GM23338 (cell line): ENCODE results near the gene KRTAP20-2. TPM values are rescaled to one million over a fixed set of nuclear protein-coding genes. Genes with fewer than 3 reads are reported as not detected.

ENCODE experiments used
- ATAC-seq: fragments of 200-7000 bp; cut with Tn5 transposase; 3 replicates; pipeline ENCODE4 v1.9.1; 2020
- DNase-seq: peaks from one replicate; pipeline ENCODE4 v3.0.0-alpha.2; 2015; ENCODE audit warnings: low spot score
- H2AFZ ChIP-seq: fragments of 200-600 bp; sonication (generic); 2 replicates; pipeline ENCODE4 v1.8.0; 2016; ENCODE audit warnings: antibody characterized with exemption, mild to moderate bottlenecking, moderate library complexity
- H3F3A ChIP-seq: fragments of 200-600 bp; sonication (generic); replicated peaks from 2 replicates; pipeline ENCODE4 v1.8.0; 2017; ENCODE audit warnings: antibody characterized with exemption, mixed run types, low read depth
- H3K27ac ChIP-seq: fragments of 200-600 bp; sonication (generic); 2 replicates; pipeline ENCODE4 v1.6.1; 2016; ENCODE audit warnings: low read depth
- H3K27me3 ChIP-seq: fragments of 200-600 bp; sonication (generic); 2 replicates; pipeline ENCODE4 v1.8.0; 2016; ENCODE audit warnings: mild to moderate bottlenecking, mixed run types, moderate library complexity; ENCODE audit not compliant: insufficient read depth
- H3K36me3 ChIP-seq: fragments of 200-600 bp; sonication (generic); 2 replicates; pipeline ENCODE4 v1.8.0; 2016; ENCODE audit warnings: mild to moderate bottlenecking; ENCODE audit not compliant: insufficient read depth
- H3K4me1 ChIP-seq: fragments of 200-600 bp; sonication (generic); 2 replicates; pipeline ENCODE4 v1.8.0; 2016; ENCODE audit warnings: mild to moderate bottlenecking, moderate library complexity; ENCODE audit not compliant: insufficient read depth
- H3K4me2 ChIP-seq: fragments of 200-600 bp; sonication (generic); 2 replicates; pipeline ENCODE4 v1.7.1; 2017; ENCODE audit warnings: mixed run types
- H3K4me3 ChIP-seq: fragments of 200-600 bp; sonication (generic); 2 replicates; pipeline ENCODE4 v1.6.1; 2016; ENCODE audit warnings: mixed run types
- H3K79me2 ChIP-seq: fragments of 200-600 bp; sonication (generic); replicated peaks from 2 replicates; pipeline ENCODE4 v1.8.0; 2017; ENCODE audit warnings: mild to moderate bottlenecking; ENCODE audit not compliant: insufficient read depth
- H3K9me2 ChIP-seq: fragments of 200-600 bp; sonication (generic); 2 replicates; pipeline ENCODE4 v1.8.0; 2017; ENCODE audit not compliant: insufficient read depth
- H4K20me1 ChIP-seq: fragments of 200-600 bp; sonication (generic); replicated peaks from 2 replicates; pipeline ENCODE4 v1.8.0; 2017; ENCODE audit warnings: mild to moderate bottlenecking; ENCODE audit not compliant: insufficient read depth
- H3K27ac Mint-ChIP-seq: 2 replicates; pipeline ENCODE4 v1.8.0; 2020; ENCODE audit warnings: inconsistent platforms, mild to moderate bottlenecking, moderate library complexity, mixed read lengths
- H3K27me3 Mint-ChIP-seq: 3 replicates; pipeline ENCODE4 v1.8.0; 2022; ENCODE audit warnings: low read depth, mild to moderate bottlenecking, moderate library complexity, mixed read lengths, inconsistent platforms; ENCODE audit not compliant: insufficient read depth, poor library complexity
- H3K36me3 Mint-ChIP-seq: 3 replicates; pipeline ENCODE4 v1.8.0; 2021; ENCODE audit warnings: low read depth, mild to moderate bottlenecking, inconsistent platforms, moderate library complexity, mixed read lengths
- H3K4me1 Mint-ChIP-seq: 3 replicates; pipeline ENCODE4 v1.8.0; 2020; ENCODE audit warnings: mild to moderate bottlenecking, inconsistent platforms, mixed read lengths
- H3K4me3 Mint-ChIP-seq: 3 replicates; pipeline ENCODE4 v1.8.0; 2021; ENCODE audit warnings: moderate library complexity, mild to moderate bottlenecking, inconsistent platforms, mixed read lengths
- H3K9me3 Mint-ChIP-seq: 3 replicates; pipeline ENCODE4 v1.8.0; 2020; ENCODE audit warnings: moderate library complexity, mild to moderate bottlenecking, inconsistent platforms, mixed read lengths
- CREB1 ChIP-seq: fragments of 250-450 bp; sonication (Bioruptor Pico); IDR thresholded peaks from 2 replicates; pipeline ENCODE4 v1.5.0; 2020; ENCODE audit warnings: low read depth, mild to moderate bottlenecking, moderate library complexity
- CTCF ChIP-seq, 2 experiments: fragments of 200-600 bp in 1 of 2; sonication (generic) in 1 of 2; conservative IDR thresholded peaks; 2 replicates each; pipeline versions ENCODE4 v1.5.1 to v1.6.1; 2016 to 2017; ENCODE audit warnings: antibody characterized with exemption in 2 of 2, low read depth in 2 of 2, mild to moderate bottlenecking in 2 of 2, moderate library complexity in 1 of 2
- EZH2 ChIP-seq: fragments of 200-600 bp; sonication (generic); IDR thresholded peaks from one replicate; pipeline ENCODE4 v1.8.0; 2017; ENCODE audit warnings: antibody characterized with exemption, mild to moderate bottlenecking, low read depth; ENCODE audit not compliant: unreplicated experiment
- JUNB ChIP-seq: IDR thresholded peaks from one replicate; pipeline ENCODE4 v1.6.1; 2016; ENCODE audit warnings: antibody characterized with exemption; ENCODE audit not compliant: unreplicated experiment
- NANOG ChIP-seq: IDR thresholded peaks from 2 replicates; pipeline ENCODE4 v1.6.1; 2016; ENCODE audit warnings: antibody characterized with exemption, borderline replicate concordance
- STAT1 ChIP-seq: IDR thresholded peaks from one replicate; pipeline ENCODE4 v1.6.1; 2016; ENCODE audit warnings: antibody characterized with exemption; ENCODE audit not compliant: unreplicated experiment
- ZNF114 ChIP-seq: fragments of 250-450 bp; sonication (Bioruptor Pico); IDR thresholded peaks from 2 replicates; pipeline ENCODE4 v1.5.0; 2020; ENCODE audit warnings: mild to moderate bottlenecking, moderate library complexity
- ZNF331 ChIP-seq: fragments of 250-450 bp; sonication (Bioruptor Pico); IDR thresholded peaks from 2 replicates; pipeline ENCODE4 v1.5.0; 2020; ENCODE audit warnings: low read depth, mild to moderate bottlenecking, moderate library complexity
- ZNF462 ChIP-seq: fragments of 250-450 bp; sonication (Bioruptor Pico); IDR thresholded peaks from 2 replicates; pipeline ENCODE4 v1.5.0; 2020; ENCODE audit warnings: mild to moderate bottlenecking, moderate library complexity
- polyA plus RNA-seq: library from polyadenylated mRNA; unstranded; fragments of >200 nt; fragmentation: Nextera tagmentation; extraction: Ambion mirVana; gene quantifications from 2 replicates; pipeline ENCODE4 v1.2.1, GENCODE V29; 2016
- total RNA-seq: library from RNA; depleted of rRNA; stranded (reverse); fragments of >200 nt; shearing (Covaris generic); gene quantifications from 2 replicates; pipeline ENCODE4 v1.2.3, GENCODE V29; 2014

KRTAP20-2 gene
- total and polyA plus RNA-seq, 2 experiments from 2014 or later, result not detected

- Histone ChIP-seq H3K27me3 (no peaks in the 10 kb centered on the region), H3K4me2 (no peak overlapping the region), H3K9me2 (no peaks in the 10 kb centered on the region), H3K36me3 (no peaks in the 10 kb centered on the region), H3K79me2 (no peaks in the 10 kb centered on the region), H3K27ac (no peak overlapping the region), H3K4me1 (no peaks in the 10 kb centered on the region), H2AFZ (no peak overlapping the region), H3K4me3 (no peak overlapping the region), H3F3A (no peaks in the 10 kb centered on the region), H4K20me1 (no peaks in the 10 kb centered on the region)
- no peaks in the 10 kb centered on the region for H3K27me3 Mint-ChIP-seq
- no peaks in the 10 kb centered on the region for H3K9me3 Mint-ChIP-seq
- no peak for DNase-seq
- no peak overlapping the region for H3K27ac Mint-ChIP-seq
- no peak overlapping the region for H3K4me3 Mint-ChIP-seq
- no peak for ATAC-seq
- H3K36me3 Mint-ChIP-seq, result no peaks in the 10 kb centered on the region
- no peaks in the 10 kb centered on the region for H3K4me1 Mint-ChIP-seq
- TF ChIP-seq CREB1 (CRISPR knock-in tag) (no peak), ZNF114 (CRISPR knock-in tag) (no peak), EZH2 (no peak), STAT1 (no peak), CTCF (conservative IDR thresholded peaks at IDR 0.05; ENCODE audit: low read depth in 2 of 2) (no peak), NANOG (no peak), ZNF462 (no peak), JUNB (no peak), ZNF331 (CRISPR knock-in tag) (no peak)
Observed at GRCh38 chr21:30646904-30647414, 12.0 kb downstream of the KRTAP20-2 start.
